ENCODE results near the gene PEX11A. TPM values are rescaled to one million over a fixed set of nuclear protein-coding genes. Genes with fewer than 3 reads are reported as not detected.

The PEX11A gene, protein sequence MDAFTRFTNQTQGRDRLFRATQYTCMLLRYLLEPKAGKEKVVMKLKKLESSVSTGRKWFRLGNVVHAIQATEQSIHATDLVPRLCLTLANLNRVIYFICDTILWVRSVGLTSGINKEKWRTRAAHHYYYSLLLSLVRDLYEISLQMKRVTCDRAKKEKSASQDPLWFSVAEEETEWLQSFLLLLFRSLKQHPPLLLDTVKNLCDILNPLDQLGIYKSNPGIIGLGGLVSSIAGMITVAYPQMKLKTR
- total RNA-seq (1 to 10 TPM; 2.9 to 3.0 TPM), polyA plus RNA-seq (1 to 10 TPM in 1 of 2 donors, under 1 TPM in 1; 0.78 to 2.7 TPM)

DNA sequence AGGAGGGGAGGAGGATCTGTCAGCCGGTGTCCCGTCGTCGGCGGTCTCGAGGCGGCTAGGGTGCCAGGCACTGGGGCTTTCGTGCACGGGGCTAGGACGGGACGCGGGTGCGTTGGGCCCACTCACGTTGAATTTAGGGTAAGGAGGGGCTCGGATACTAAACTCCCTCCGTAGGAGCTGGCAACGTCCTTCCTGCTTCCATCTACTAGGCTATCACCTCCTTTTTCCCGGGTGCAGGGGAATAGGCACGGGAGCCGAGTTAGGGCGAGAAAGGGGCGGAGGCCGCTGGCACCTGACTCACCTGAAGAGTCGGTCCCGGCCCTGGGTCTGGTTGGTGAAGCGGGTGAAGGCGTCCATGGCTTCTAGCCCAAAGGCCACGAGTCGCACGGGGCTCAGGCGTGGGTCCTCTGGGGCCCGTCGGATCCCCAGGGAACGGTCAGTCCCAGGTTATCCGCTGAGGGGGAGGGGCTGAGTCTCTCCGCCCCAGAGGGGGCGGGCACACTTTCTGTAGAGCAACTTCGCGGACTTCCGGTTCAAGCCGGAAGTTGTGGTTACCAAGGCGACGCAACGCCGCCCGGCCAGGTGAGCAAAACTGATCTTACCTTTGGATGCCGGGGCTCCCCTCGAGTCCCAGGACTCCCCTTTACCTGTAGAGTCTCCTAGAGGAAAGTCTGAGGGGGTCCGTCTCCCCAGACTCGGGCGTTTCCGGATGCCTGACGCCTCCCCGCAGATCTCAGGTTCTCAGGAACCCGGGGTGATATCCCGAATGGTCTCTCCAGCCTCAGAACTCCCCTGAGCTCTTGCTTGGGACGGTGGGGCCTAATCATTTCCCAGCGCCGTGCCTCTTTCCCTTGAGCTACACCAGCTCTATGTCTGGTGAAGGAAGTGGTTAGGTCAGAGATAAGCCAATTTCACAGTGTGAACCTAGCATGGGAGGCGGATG lies at the start of gene PEX11A, which contains the start of gene WDR93:
PEX11A (minus strand) TSS at position 479 of the 943 bp plus-strand sequence; CDS start at position 357, 122 bp downstream.
WDR93 (plus strand) TSS at position 536 of the 943 bp plus-strand sequence. CDS start 10,936 bp downstream, outside the sequence.
- intact Hi-C loops (cut with micrococcal nuclease): loop anchor here (1.0 to 2.0 kb wide), 2 partner anchors 116 to 204 kb away; partner anchors contain the start of gene TICRR
- peak within 1 kb of the TSS; percentile 76 to 98 for H3K4me3 ChIP-seq (ENCODE audit: low read length in 2 of 2)
- Mint-ChIP-seq H3K4me3 (peak within 1 kb of the TSS; percentile 87 to 94 (median 90)), H3K36me3 (peaks cover 5 to 7% of the 10 kb centered on the region in 2 donors), H3K27me3 (no peaks in the 10 kb centered on the region), H3K4me1 (peaks cover 5 to 21% (median 14%) of the 10 kb centered on the region in 4 donors), H3K9me3 (no peaks in the 10 kb centered on the region), H3K27ac (peak within 1 kb of the TSS; percentile 76 to 96 (median 93))
- CTCF ChIA-PET (ENCODE audit: partially characterized antibody): interaction anchor here (1.0 kb wide), 1 partner anchor 184 kb away, joined by 3 read pairs; no protein-coding TSS in a partner anchor
- H3K27ac ChIP-seq (ENCODE audit: low read depth, low read length): peak within 1 kb of the TSS; percentile 40
- POLR2A ChIA-PET (ENCODE audit: partially characterized antibody): no interaction called here
- no peaks in the 10 kb centered on the region for H3K9me3 ChIP-seq (ENCODE audit: control insufficient read depth in 1 of 2, low read length in 2 of 2)
- H3K4me1 ChIP-seq (ENCODE audit: insufficient read depth, low read length): peaks cover 8% of the 10 kb centered on the region
- DNase-seq: peak; percentile 71 to 76 (median 73)
- H3K36me3 ChIP-seq (ENCODE audit: insufficient read depth, low read length): no peaks in the 10 kb centered on the region
- no peaks in the 10 kb centered on the region for H3K27me3 ChIP-seq (ENCODE audit: insufficient read depth, low read length)

DNA sequence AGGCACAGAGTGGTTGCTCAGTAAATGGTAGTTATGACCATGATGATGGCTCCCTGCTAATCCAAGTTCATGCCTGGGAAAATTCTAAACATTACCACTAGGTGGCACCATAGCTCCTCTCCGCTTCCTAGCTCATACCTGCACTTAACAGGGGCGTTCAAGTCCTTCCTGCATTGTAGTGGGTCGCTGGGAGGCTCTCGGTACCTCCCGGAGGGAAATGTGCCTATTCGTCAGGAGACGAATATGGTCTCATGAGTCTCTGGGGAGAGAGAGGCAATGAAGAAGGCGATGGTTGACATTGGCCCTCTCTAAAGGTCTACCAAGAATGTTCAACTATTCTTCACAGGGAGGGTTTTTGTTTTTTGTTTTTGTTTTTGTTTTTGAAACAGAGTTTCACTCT lies 49.6 kb upstream of the PEX11A start:
- Mint-ChIP-seq H3K9me3 (peaks cover 0 to 2% (median 0%) of the 10 kb centered on the region in 8 donors), H3K27ac (no peak overlapping the region), H3K27me3 (peaks cover 9 to 12% of the 10 kb centered on the region in 2 donors), H3K4me1 (peaks cover 0 to 7% (median 2%) of the 10 kb centered on the region in 4 donors), H3K36me3 (no peaks in the 10 kb centered on the region), H3K4me3 (no peak overlapping the region)
- H3K4me3 ChIP-seq (ENCODE audit: low read length in 2 of 2): no peak overlapping the region
- H3K27ac ChIP-seq (ENCODE audit: low read depth, low read length): no peak overlapping the region
- no peaks in the 10 kb centered on the region for H3K36me3 ChIP-seq (ENCODE audit: insufficient read depth, low read length)
- no peaks in the 10 kb centered on the region for H3K9me3 ChIP-seq (ENCODE audit: control insufficient read depth in 1 of 2, low read length in 2 of 2)
- POLR2A ChIA-PET (ENCODE audit: partially characterized antibody): interaction anchor here (1.0 kb wide), 1 partner anchor 10 kb away, joined by 5 read pairs; no protein-coding TSS in a partner anchor
- H3K4me1 ChIP-seq (ENCODE audit: insufficient read depth, low read length): no peaks in the 10 kb centered on the region
- H3K27me3 ChIP-seq (ENCODE audit: insufficient read depth, low read length): no peaks in the 10 kb centered on the region
- intact Hi-C loops (cut with micrococcal nuclease): loop anchor here (1.0 kb wide), 2 partner anchors 135 to 331 kb away; no protein-coding TSS in a partner anchor
- DNase-seq: peak; percentile 50 to 67 (median 64)
- CTCF ChIA-PET (ENCODE audit: partially characterized antibody): interaction anchor here (0.6 to 2.3 kb wide), 14 partner anchors 9 to 346 kb away, joined by 3 to 49 read pairs (median 7); partner anchors contain the start of gene MESP1

DNA sequence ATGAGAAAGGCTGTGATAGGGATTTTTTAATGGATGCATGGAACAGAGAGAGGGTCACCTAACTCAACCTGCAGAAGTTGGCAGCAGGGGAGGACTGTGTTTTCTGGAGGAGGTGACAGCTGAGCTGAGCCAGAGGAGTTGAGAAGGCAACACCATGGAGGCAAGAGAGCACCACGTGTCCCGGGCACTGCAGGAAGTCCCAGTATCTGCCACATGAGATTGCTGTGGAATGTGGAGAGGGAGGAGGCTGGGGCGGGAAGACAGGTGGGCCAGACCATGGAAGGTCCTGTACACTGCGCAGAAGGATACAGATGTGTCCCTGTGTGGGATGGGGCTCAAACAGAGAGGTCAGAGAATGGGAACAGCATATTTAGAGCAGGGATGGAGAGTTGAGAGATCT lies 45.2 kb upstream of the PEX11A start:
- Histone ChIP-seq H3K36me3 (ENCODE audit: insufficient read depth, low read length) (no peaks in the 10 kb centered on the region), H3K27ac (ENCODE audit: low read depth, low read length) (no peak overlapping the region), H3K27me3 (ENCODE audit: insufficient read depth, low read length) (no peaks in the 10 kb centered on the region), H3K9me3 (ENCODE audit: control insufficient read depth in 1 of 2, low read length in 2 of 2) (no peaks in the 10 kb centered on the region), H3K4me3 (ENCODE audit: low read length in 2 of 2) (no peak overlapping the region), H3K4me1 (ENCODE audit: insufficient read depth, low read length) (no peaks in the 10 kb centered on the region)
- DNase-seq: no peak
- Mint-ChIP-seq H3K36me3 (no peaks in the 10 kb centered on the region), H3K27ac (peak overlapping the region in 3 of 7 donors; percentile 12 to 57 (median 38)), H3K4me1 (peaks cover 0 to 7% (median 2%) of the 10 kb centered on the region in 4 donors), H3K27me3 (peaks cover 13% of the 10 kb centered on the region in 2 donors), H3K4me3 (no peak overlapping the region), H3K9me3 (peaks cover 0 to 2% (median 0%) of the 10 kb centered on the region in 8 donors)
- intact Hi-C loops (cut with micrococcal nuclease): no loop called here
- ChIA-PET CTCF (ENCODE audit: partially characterized antibody) (no interaction called here), POLR2A (ENCODE audit: partially characterized antibody) (no interaction called here)

DNA sequence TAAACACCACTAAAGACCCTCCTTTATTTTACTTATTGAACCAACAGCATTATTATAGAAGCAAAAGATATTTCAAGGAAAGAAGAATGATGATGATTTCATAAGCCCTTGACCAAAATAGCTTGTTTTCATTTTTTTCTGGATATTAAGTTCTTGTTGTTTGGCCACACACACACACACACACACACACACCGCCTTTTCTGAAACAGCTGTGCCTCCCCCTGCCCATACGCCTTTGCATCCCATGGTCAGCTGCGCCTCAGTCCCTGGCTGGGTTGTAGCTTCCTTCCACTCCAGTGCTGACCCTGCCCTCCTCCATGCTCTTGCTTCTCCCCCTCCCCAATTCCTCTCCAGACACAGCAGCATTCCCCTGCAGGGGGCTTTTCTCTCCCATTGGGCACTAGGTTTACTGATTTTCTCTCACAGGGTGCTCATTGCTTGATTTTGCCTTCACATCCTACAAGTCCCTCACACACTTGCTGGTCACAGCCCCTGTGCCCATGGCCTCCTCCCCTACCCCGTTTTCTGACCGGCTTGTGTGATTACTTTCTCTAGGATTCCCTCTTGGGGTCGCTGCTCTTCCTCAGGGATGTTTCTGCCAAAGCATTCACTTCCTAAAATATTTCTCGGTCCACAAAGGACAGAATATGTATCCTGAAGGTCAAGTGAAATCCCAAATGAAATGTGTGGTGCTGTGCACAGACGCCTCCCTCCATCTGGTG lies 42.1 kb upstream of the PEX11A start:
- no peak for DNase-seq
- no peaks in the 10 kb centered on the region for H3K27me3 ChIP-seq (ENCODE audit: insufficient read depth, low read length)
- H3K9me3 Mint-ChIP-seq: peaks cover 0 to 2% (median 0%) of the 10 kb centered on the region in 8 donors
- intact Hi-C loops (cut with micrococcal nuclease): no loop called here
- no peak overlapping the region for H3K27ac ChIP-seq (ENCODE audit: low read depth, low read length)
- ChIA-PET CTCF (ENCODE audit: partially characterized antibody) (interaction anchor here (1.3 to 2.3 kb wide), 4 partner anchors 8 to 144 kb away, joined by 4 to 7 read pairs (median 6); no protein-coding TSS in a partner anchor), POLR2A (ENCODE audit: partially characterized antibody) (no interaction called here)
- H3K27ac Mint-ChIP-seq: no peak overlapping the region
- no peak overlapping the region for H3K4me3 ChIP-seq (ENCODE audit: low read length in 2 of 2)
- no peaks in the 10 kb centered on the region for H3K36me3 Mint-ChIP-seq
- peaks cover 13% of the 10 kb centered on the region in 2 donors for H3K27me3 Mint-ChIP-seq
- no peaks in the 10 kb centered on the region for H3K4me1 Mint-ChIP-seq
- no peaks in the 10 kb centered on the region for H3K9me3 ChIP-seq (ENCODE audit: control insufficient read depth in 1 of 2, low read length in 2 of 2)
- no peaks in the 10 kb centered on the region for H3K4me1 ChIP-seq (ENCODE audit: insufficient read depth, low read length)
- no peak overlapping the region for H3K4me3 Mint-ChIP-seq
- no peaks in the 10 kb centered on the region for H3K36me3 ChIP-seq (ENCODE audit: insufficient read depth, low read length)

DNA sequence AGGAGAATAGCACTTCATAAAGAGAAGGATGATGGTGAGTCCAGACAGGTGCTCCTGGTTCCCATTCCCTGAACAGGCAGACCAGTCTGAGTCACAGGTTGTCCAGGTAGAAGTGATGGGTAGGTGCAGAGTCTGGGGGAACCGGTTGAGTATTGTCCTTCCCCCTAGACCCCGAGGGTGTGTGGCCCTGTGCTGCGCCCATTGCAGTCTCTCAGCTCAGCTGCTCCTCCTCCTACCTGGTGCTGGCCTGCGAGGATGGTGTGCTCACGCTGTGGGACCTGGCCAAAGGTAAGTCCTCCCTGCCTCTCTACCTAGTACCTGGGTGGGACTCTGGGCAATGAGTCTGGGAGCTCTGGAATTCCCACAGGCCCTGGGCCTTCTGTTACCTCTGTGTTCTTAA lies 40.7 kb upstream of the PEX11A start:
- POLR2A ChIA-PET (ENCODE audit: partially characterized antibody): no interaction called here

DNA sequence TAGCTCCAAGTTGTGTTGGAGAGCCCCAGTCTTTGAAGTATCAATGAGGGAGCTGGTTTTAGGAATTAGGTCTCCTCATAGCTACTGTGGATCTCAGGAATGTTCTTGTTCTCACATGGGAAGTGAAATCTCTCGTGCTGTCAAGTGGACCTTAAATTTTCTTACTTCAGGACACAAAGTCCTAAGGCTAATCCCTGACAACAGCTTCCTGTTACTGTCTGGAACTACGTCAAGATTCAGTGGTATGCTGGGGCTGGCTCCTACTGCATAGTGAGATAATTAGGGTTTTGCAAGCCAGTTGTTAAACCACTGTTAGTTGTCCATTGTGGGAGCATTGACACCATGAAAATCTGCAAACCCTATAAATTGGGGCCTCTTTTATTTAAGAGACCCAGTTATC lies 37.7 kb upstream of the PEX11A start:
- no peak for DNase-seq
- no peak overlapping the region for H3K27ac Mint-ChIP-seq
- H3K36me3 ChIP-seq (ENCODE audit: insufficient read depth, low read length): no peaks in the 10 kb centered on the region
- ChIA-PET CTCF (ENCODE audit: partially characterized antibody) (interaction anchor here (1.0 kb wide), 1 partner anchor 12 kb away, joined by 5 read pairs; no protein-coding TSS in a partner anchor), POLR2A (ENCODE audit: partially characterized antibody) (no interaction called here)
- intact Hi-C loops (cut with micrococcal nuclease): no loop called here
- no peak overlapping the region for H3K4me3 ChIP-seq (ENCODE audit: low read length in 2 of 2)
- H3K9me3 Mint-ChIP-seq: peaks cover 0 to 6% (median 4%) of the 10 kb centered on the region in 8 donors
- H3K4me3 Mint-ChIP-seq: no peak overlapping the region
- no peaks in the 10 kb centered on the region for H3K4me1 ChIP-seq (ENCODE audit: insufficient read depth, low read length)
- H3K27me3 Mint-ChIP-seq: peaks cover 8% of the 10 kb centered on the region in 2 donors
- H3K9me3 ChIP-seq (ENCODE audit: control insufficient read depth in 1 of 2, low read length in 2 of 2): no peaks in the 10 kb centered on the region
- peaks cover 0 to 4% of the 10 kb centered on the region in 2 donors for H3K36me3 Mint-ChIP-seq
- H3K27ac ChIP-seq (ENCODE audit: low read depth, low read length): no peak overlapping the region
- H3K27me3 ChIP-seq (ENCODE audit: insufficient read depth, low read length): no peaks in the 10 kb centered on the region
- no peaks in the 10 kb centered on the region for H3K4me1 Mint-ChIP-seq

More for the DNA sequence above, 40.7 kb upstream of the PEX11A start:
- Histone ChIP-seq H3K27me3 (ENCODE audit: insufficient read depth, low read length) (no peaks in the 10 kb centered on the region), H3K27ac (ENCODE audit: low read depth, low read length) (no peak overlapping the region), H3K4me3 (ENCODE audit: low read length in 2 of 2) (no peak overlapping the region), H3K4me1 (ENCODE audit: insufficient read depth, low read length) (no peaks in the 10 kb centered on the region), H3K36me3 (ENCODE audit: insufficient read depth, low read length) (no peaks in the 10 kb centered on the region), H3K9me3 (ENCODE audit: control insufficient read depth in 1 of 2, low read length in 2 of 2) (no peaks in the 10 kb centered on the region)
- Mint-ChIP-seq H3K9me3 (peaks cover 0 to 2% (median 0%) of the 10 kb centered on the region in 8 donors), H3K36me3 (no peaks in the 10 kb centered on the region), H3K4me1 (no peaks in the 10 kb centered on the region), H3K27ac (no peak overlapping the region), H3K27me3 (peaks cover 10 to 14% of the 10 kb centered on the region in 2 donors), H3K4me3 (no peak overlapping the region)
- DNase-seq: no peak
- CTCF ChIA-PET (ENCODE audit: partially characterized antibody): interaction anchor here (2.2 to 2.3 kb wide), 2 partner anchors 9 to 146 kb away, joined by 5 to 7 read pairs; no protein-coding TSS in a partner anchor
- intact Hi-C loops (cut with micrococcal nuclease): no loop called here
